Measurements from ENCODE around the gene SCN5A. TPM values are rescaled to one million over a fixed set of nuclear protein-coding genes. Genes with fewer than 3 reads are reported as not detected.

SCN5A gene
- total RNA-seq, 2 donors from 2014 or later = 102 to 118 TPM

DNA sequence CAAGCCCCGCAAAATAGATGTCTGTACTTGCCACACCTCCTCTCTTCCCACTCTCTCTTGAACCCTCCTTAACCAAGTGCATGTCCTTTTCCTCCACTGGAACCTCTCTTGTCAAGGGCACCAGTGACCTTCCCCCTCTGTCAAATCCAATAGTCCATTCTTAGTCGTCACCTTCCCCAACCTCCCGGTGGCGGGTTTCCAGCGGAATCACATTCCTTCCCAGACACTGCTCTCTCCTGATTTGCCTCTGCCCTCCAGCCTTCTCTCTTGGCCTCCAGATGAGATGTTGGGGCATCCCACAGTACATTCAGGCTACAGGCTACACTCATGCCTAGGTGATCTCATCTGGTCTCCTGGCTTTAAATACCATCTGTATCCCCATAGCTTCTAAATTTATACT lies 31.1 kb downstream of the SCN5A start:
- Histone ChIP-seq H3K4me1 (peaks cover 0 to 45% of the 10 kb centered on the region in 2 donors), H3K9me3 (no peaks in the 10 kb centered on the region), H3K36me3 (peaks cover 7% of the 10 kb centered on the region), H3K4me3 (no peak overlapping the region), H3K27ac (peak overlapping the region; percentile 83 to 92), H3K27me3 (no peaks in the 10 kb centered on the region)
- no peak for DNase-seq (ENCODE audit: low spot score)
- TF ChIP-seq, protein P1, sequence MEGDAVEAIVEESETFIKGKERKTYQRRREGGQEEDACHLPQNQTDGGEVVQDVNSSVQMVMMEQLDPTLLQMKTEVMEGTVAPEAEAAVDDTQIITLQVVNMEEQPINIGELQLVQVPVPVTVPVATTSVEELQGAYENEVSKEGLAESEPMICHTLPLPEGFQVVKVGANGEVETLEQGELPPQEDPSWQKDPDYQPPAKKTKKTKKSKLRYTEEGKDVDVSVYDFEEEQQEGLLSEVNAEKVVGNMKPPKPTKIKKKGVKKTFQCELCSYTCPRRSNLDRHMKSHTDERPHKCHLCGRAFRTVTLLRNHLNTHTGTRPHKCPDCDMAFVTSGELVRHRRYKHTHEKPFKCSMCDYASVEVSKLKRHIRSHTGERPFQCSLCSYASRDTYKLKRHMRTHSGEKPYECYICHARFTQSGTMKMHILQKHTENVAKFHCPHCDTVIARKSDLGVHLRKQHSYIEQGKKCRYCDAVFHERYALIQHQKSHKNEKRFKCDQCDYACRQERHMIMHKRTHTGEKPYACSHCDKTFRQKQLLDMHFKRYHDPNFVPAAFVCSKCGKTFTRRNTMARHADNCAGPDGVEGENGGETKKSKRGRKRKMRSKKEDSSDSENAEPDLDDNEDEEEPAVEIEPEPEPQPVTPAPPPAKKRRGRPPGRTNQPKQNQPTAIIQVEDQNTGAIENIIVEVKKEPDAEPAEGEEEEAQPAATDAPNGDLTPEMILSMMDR (IDR thresholded peaks at IDR 0.05) = no peak

DNA sequence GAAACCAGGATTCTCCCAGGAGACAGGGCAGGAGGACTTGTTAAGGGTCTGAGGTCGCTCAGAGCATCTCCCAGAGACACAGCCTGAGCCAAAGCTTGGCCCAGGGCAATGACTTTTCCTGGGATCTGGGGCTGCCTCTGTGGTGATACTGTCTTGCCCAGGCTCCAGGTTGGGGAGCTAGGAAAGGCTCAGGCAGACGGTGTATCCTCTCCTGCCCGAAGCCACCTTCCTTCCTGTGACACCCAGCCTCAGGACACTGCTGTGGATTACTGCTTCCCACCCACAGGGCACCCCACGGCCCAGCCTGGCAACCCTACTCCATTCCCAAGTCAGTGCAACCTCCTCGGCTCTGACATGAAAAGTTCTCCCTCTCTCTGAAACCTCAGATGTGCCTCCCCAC lies 31.9 kb downstream of the SCN5A start:
- H3K4me3 ChIP-seq = no peak overlapping the region
- no peaks in the 10 kb centered on the region for H3K9me3 ChIP-seq
- peaks cover 7% of the 10 kb centered on the region for H3K36me3 ChIP-seq
- TF ChIP-seq, protein P1 (IDR thresholded peaks at IDR 0.05) = no peak
- H3K27ac ChIP-seq = peak overlapping the region; percentile 83 to 92
- no peak for DNase-seq (ENCODE audit: low spot score)
- H3K4me1 ChIP-seq = peaks cover 0 to 45% of the 10 kb centered on the region in 2 donors
- H3K27me3 ChIP-seq = no peaks in the 10 kb centered on the region

DNA sequence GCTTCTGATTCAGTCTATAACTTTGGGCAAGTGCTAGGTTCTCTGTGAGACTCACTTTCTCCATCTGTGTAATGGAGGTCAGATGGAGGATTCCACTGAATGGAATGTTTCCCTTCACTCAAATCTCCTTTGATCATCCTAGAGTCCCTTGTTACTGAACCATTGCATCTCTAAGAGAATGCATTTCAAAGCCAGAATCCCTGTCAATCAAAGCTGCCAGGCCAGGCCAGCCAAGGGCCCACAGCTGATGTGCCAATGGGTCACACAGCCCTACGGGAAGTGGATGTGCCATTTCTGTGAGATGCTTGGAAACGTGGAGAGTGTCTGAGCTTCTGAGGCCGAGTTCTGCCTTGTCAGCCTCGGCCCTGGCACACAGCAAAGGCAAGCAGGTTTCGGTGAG lies 32.4 kb downstream of the SCN5A start:
- no peak for DNase-seq (ENCODE audit: low spot score)
- Histone ChIP-seq H3K9me3 (no peaks in the 10 kb centered on the region), H3K27me3 (no peaks in the 10 kb centered on the region), H3K36me3 (peaks cover 7% of the 10 kb centered on the region), H3K27ac (peak overlapping the region; percentile 83 to 92), H3K4me1 (peaks cover 0 to 45% of the 10 kb centered on the region in 2 donors), H3K4me3 (no peak overlapping the region)
- TF ChIP-seq, protein P1 (IDR thresholded peaks at IDR 0.05) = no peak

DNA sequence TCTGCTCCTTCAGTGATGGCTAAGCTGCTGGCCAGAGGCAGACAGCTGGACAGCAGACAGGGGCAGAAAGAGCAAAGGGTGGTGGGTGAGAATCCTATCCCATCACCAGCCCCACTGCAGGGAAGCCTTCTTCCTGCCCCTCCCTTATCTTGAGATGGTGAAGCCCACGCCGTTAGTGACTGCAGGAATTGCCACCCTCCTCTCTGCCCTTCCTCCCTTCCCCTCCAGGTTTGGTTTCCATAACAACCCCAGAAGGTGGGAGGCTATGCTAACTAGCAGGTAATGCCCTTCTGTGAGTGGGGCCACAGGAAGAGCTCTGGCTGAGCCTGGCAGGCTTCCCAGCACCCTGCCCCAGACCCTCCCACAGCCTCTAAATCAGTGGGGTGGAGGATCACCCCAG lies 32.8 kb downstream of the SCN5A start:
- TF ChIP-seq, protein P1 (IDR thresholded peaks at IDR 0.05) = no peak
- no peak overlapping the region for H3K4me3 ChIP-seq
- peaks cover 7% of the 10 kb centered on the region for H3K36me3 ChIP-seq
- peak overlapping the region; percentile 83 to 92 for H3K27ac ChIP-seq
- no peaks in the 10 kb centered on the region for H3K27me3 ChIP-seq
- DNase-seq (ENCODE audit: low spot score) = no peak
- no peaks in the 10 kb centered on the region for H3K9me3 ChIP-seq
- peaks cover 0 to 45% of the 10 kb centered on the region in 2 donors for H3K4me1 ChIP-seq

DNA sequence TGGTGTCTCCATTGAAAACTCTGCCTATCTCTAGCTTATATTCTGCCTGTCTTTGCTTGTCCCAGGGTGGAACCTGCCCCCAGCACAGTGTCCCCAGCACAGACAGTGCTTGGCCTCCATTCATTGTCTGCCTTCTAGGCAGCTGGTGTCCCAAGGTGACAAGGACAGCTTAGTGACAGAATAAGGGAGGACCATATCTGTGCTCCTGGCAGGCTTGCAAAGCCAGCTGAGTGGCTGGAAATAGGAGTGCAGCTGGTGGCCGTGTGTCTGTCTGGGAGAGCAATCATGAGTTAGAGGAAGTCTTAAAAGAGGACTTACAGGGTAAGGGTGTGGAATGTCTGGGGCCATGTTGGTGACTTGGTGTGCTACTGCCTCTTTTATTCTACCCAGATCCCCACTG lies 33.4 kb downstream of the SCN5A start:
- Histone ChIP-seq H3K4me1 (peaks cover 0 to 45% of the 10 kb centered on the region in 2 donors), H3K27me3 (no peaks in the 10 kb centered on the region), H3K36me3 (peaks cover 7% of the 10 kb centered on the region), H3K27ac (peak overlapping the region; percentile 83 to 92), H3K4me3 (no peak overlapping the region), H3K9me3 (no peaks in the 10 kb centered on the region)
- no peak for DNase-seq (ENCODE audit: low spot score)
- TF ChIP-seq, protein P1 (IDR thresholded peaks at IDR 0.05) = no peak

DNA sequence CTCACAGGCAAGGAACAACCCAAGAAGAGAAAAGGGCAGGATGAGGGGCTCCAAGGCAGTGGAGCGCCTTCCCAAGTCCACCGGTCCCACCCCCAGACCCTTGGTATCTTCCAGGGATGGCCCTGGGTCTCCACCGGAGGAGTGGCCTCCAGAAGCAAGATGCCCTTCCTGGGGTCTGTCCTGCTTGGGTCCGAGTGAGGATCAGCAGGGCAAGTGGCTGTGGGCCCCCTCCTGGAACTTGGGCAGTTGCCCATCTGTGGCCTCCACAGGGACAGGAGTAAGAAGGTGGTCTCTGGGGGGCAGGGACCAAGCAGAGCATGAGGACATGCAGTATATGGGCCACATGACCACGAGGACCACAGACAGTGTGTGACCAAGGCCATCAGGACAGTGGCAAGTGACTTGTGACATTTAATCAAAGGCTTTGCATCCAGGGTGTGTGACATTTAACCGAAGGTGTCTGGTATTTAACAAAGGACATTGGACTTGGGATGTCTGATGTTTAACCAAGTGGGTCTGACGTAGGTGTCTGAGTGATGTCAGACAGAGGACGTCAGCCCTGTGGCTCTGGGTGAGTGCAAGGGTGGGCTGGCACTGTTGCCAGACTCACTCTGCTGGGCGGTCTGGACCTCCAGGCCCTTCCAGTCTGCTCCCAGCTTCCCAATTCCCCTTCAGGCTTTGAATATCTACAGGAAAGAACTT lies 34.7 kb downstream of the SCN5A start:
- H3K36me3 ChIP-seq = peaks cover 7% of the 10 kb centered on the region
- TF ChIP-seq, protein P1 (IDR thresholded peaks at IDR 0.05) = no peak
- peak overlapping the region; percentile 83 to 92 for H3K27ac ChIP-seq
- H3K4me1 ChIP-seq = peaks cover 0 to 45% of the 10 kb centered on the region in 2 donors
- no peak overlapping the region for H3K4me3 ChIP-seq
- DNase-seq (ENCODE audit: low spot score) = no peak
- H3K27me3 ChIP-seq = no peaks in the 10 kb centered on the region
- H3K9me3 ChIP-seq = no peaks in the 10 kb centered on the region

Data from right atrium auricular region (tissue), 2 donors.